ENCODE data around the gene BUD23.
"Not testable (repeated sequence)": the region's sequence is repeated elsewhere in the genome, so short reads cannot be mapped to it uniquely, and the experiment has no call there.

Gene BUD23

DNA sequence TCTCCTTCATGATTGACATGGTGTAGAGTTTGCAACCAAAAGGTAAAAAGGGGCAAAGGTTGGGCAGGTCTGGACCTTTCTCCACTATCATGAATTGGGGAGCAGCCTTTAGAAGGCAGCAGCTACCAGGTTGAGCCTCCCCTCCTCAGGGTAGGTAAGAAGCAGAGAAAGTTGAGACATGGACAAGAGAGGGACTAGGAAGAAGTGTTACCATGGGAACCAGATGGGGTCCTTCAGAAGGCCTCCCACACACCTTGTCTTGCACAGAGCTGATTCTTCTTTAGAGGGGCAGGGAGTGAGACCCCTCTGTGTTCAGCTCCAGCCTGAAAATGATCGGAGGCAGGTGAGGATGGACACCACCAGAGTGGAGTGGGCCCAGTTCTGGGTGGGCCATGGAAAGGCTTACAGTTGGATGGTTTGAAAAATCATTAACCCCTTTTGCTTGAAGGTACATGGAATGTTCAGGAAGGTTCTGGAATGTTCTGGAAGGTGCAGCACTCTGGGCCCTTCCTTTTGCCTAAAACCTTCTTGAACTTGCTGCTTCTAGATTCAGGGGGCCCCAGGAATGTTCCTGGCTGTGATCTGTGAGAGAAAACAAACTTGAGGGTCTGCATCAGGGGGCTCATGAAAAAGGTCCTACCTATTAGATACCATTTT is 8.8 kb upstream of the BUD23 start:
- Histone ChIP-seq H3K27me3 (ENCODE audit: low read depth) (no peaks in the 10 kb centered on the region), H3K9me3 (no peaks in the 10 kb centered on the region), H3K36me3 (replicated peaks) (peaks cover 8% of the 10 kb centered on the region; the same call in 1 of the 2 replicates), H3K4me1 (no peaks in the 10 kb centered on the region; the same call in 1 of the 2 replicates), H3K4me3 (no peak overlapping the region)
- in situ Hi-C loops (cut with MboI; ENCODE audit: low sequenced_read_pairs) = no loop called here
- DNase-seq (ENCODE audit: low spot score in 2 of 2) = no peak

DNA sequence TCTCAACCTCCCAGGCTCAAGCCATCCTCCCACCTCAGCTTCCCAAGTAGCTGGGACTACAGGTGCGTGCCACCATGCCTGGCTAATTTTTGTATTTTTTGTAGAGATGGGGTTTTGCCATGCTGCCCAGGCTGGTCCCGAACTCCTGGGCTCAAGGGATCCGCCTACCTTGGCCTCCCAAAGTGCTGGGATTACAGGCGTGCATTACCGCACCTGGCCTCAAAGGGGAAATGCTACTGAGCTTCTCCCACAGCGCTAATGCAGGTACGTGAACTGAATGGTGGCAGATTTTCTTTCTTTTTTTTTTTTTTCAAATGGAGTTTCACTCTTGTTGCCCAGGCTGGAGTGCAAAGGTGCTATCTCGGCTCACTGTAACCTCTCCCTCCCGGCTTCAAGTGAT is 7.3 kb upstream of the BUD23 start:
- in situ Hi-C loops (cut with MboI; ENCODE audit: low sequenced_read_pairs); H3K4me3 ChIP-seq; H3K27me3 ChIP-seq (ENCODE audit: low read depth); DNase-seq (ENCODE audit: low spot score in 2 of 2); H3K4me1 ChIP-seq; H3K9me3 ChIP-seq: not testable (repeated sequence)
- H3K36me3 ChIP-seq (replicated peaks) = peaks cover 12% of the 10 kb centered on the region

DNA sequence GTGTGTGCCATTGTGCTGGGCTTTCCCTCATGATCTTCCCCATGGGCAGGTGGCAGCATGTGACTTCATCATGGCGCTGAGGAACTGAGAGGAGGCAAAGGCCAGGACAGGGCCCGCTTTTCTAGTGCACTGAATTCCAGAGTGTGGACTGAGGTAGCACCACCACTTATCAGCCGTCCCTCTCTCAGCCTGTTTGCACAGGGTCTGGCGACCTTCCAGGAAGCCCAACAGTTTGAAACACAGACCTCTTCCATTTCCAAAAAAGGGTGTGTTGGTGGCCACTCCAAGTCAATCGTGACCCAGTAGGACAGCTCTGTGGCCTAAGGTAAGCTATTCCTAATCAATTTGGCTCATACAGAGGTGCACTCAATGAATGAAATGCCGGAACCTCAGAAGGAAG is 4.5 kb upstream of the BUD23 start:
- Histone ChIP-seq H3K4me1 (peaks cover 10% of the 10 kb centered on the region), H3K9me3 (no peaks in the 10 kb centered on the region), H3K4me3 (no peak overlapping the region), H3K36me3 (replicated peaks) (peaks cover 13% of the 10 kb centered on the region), H3K27me3 (ENCODE audit: low read depth) (no peaks in the 10 kb centered on the region)
- DNase-seq (ENCODE audit: low spot score in 2 of 2) = no peak
- in situ Hi-C loops (cut with MboI; ENCODE audit: low sequenced_read_pairs) = no loop called here

DNA sequence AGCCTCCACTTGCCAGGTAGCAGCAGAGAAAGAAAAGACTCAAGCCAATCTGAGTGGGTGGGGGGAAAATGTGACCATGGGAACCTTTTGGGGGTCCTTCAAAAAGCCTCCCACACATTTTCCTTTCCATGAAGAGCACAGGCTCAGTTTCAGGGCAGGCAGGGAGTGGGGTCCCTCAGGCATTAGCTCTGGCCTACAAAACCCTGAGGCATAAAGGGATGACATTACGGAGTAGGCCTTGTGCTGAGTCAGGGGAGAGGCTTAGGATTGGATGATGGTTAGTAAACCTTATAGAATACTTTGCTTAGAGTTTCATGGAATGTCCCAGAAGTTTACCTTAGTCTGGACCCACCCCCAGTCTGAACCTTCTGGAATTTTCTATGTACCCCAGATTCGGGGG is 3.7 kb upstream of the BUD23 start:
- no peaks in the 10 kb centered on the region for H3K9me3 ChIP-seq
- no peak for DNase-seq (ENCODE audit: low spot score in 2 of 2)
- H3K4me3 ChIP-seq = no peak overlapping the region
- in situ Hi-C loops (cut with MboI; ENCODE audit: low sequenced_read_pairs) = no loop called here
- H3K4me1 ChIP-seq = peaks cover 10% of the 10 kb centered on the region
- H3K36me3 ChIP-seq (replicated peaks) = peaks cover 14% of the 10 kb centered on the region
- no peaks in the 10 kb centered on the region for H3K27me3 ChIP-seq (ENCODE audit: low read depth)

DNA sequence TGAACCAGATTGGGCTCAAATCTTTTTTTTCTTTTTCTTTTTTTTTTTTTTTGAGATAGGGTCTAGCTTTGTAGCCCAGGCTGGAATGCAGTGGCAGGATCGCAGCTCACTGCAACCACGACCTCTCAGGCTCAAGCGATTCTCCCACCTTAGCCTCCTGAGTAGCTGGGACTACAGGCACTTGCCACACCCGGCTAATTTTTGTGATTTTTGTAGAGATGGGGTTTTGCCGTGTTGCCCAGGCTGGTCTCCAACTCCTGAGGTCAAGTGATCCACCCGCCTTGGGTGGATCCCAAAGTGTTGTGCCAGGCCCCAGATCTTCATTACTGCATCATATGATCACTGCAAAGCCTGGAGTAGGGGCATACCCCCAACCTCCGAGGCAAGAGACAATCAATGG is 2.9 kb upstream of the BUD23 start:
- no peak for DNase-seq (ENCODE audit: low spot score in 2 of 2)
- H3K9me3 ChIP-seq = no peaks in the 10 kb centered on the region
- H3K4me3 ChIP-seq = no peak overlapping the region
- in situ Hi-C loops (cut with MboI; ENCODE audit: low sequenced_read_pairs) = no loop called here
- H3K27me3 ChIP-seq (ENCODE audit: low read depth) = no peaks in the 10 kb centered on the region
- H3K36me3 ChIP-seq (replicated peaks) = peaks cover 14% of the 10 kb centered on the region
- peaks cover 10% of the 10 kb centered on the region for H3K4me1 ChIP-seq

DNA sequence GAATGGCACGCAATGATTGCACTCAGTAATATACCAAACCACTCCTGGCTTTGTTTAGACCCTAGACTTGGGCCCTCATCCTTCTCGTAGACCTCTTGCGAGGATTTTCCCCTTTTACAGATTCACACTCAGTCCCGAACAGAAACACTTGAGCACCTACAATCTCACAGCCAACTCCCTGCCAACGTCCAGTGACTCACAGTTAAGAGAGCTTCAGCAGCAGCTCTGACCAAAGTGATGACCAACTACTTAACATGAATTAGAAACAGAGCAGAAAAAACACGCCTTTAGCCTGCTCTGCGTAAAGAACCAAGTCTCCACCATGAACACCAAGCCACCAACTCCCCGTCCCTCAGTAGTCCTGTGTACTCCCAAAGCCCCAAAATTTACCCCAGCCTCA is 2.4 kb upstream of the BUD23 start:
- H3K36me3 ChIP-seq (replicated peaks) = peaks cover 15% of the 10 kb centered on the region
- in situ Hi-C loops (cut with MboI; ENCODE audit: low sequenced_read_pairs) = no loop called here
- DNase-seq (ENCODE audit: low spot score in 2 of 2) = no peak
- peak overlapping the region; percentile 99 for H3K4me3 ChIP-seq
- no peaks in the 10 kb centered on the region for H3K27me3 ChIP-seq (ENCODE audit: low read depth)
- H3K4me1 ChIP-seq = peaks cover 10% of the 10 kb centered on the region
- H3K9me3 ChIP-seq = no peaks in the 10 kb centered on the region

DNA sequence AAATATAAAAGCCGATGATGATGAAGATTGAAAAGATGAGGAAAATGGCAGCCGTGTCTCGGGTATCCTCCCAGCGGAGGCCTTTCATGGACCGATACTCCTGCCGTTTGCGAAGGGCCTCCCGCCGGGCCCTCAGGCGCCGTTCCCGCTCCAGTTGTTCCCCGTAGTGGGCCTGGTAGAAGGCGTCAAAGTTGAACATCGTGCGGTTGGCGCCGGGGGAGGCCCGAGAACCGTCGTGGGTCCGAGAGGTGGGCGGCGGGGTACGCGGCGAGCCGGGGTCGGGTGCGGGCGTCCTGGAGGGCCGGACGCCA is 697 bp upstream of the BUD23 start:
- DNase-seq (ENCODE audit: low spot score in 2 of 2) = no peak
- H3K36me3 ChIP-seq (replicated peaks) = peaks cover 28% of the 10 kb centered on the region
- peak overlapping the region; percentile 99 for H3K4me3 ChIP-seq
- peaks cover 10% of the 10 kb centered on the region for H3K4me1 ChIP-seq
- H3K27me3 ChIP-seq (ENCODE audit: low read depth) = no peaks in the 10 kb centered on the region
- no peaks in the 10 kb centered on the region for H3K9me3 ChIP-seq
- in situ Hi-C loops (cut with MboI; ENCODE audit: low sequenced_read_pairs) = no loop called here

DNA sequence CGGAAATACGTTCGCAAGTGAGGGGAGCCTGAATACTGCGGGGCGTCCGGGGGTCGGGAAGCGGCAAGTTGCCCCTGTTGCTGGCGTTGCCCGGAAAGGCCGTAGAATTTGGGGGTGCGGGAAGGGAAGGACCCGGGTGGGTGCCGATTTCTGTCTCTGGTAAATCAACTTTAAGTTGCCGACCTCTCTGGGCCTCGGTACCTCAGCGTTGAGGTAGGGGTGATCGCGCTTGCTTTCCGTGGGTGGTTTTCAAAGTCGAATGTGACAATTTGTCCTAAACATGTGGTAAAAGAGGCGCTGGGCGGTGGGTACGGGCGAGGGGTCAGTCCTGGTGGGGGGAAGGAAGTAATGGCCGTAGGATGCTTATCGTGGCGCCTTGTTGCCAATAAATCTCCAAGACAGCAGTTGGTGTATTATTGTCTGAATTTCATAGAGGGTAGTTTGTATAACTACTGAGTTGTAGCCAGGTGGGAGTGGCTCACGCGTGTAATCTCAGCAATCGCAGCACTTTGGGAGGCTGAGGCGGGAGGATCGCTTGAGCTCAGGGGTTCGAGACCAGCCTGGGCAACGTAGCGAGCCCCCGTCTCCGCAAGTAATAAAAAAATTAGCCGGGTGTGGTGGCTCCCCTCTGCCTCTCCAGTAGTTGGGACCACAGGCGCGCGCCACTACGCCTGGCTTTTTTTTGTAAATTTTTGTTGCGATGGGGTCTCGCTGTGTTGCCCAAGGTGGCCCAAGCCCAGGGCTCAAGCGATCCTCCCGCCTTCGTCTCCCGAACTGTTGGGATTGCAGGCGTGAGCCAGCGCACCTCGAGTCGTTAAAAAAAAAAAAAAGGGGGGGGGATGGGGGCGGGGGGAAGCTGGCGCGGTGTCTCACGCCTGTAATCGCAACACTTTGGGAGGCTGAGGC is 644 bp downstream of the BUD23 start:
- Histone ChIP-seq H3K4me1 (peaks cover 10% of the 10 kb centered on the region), H3K27me3 (ENCODE audit: low read depth) (no peaks in the 10 kb centered on the region), H3K4me3 (peak overlapping the region; percentile 99), H3K9me3 (no peaks in the 10 kb centered on the region), H3K36me3 (replicated peaks) (peaks cover 38% of the 10 kb centered on the region)
- in situ Hi-C loops (cut with MboI; ENCODE audit: low sequenced_read_pairs) = no loop called here
- DNase-seq (ENCODE audit: low spot score in 2 of 2) = no peak

DNA sequence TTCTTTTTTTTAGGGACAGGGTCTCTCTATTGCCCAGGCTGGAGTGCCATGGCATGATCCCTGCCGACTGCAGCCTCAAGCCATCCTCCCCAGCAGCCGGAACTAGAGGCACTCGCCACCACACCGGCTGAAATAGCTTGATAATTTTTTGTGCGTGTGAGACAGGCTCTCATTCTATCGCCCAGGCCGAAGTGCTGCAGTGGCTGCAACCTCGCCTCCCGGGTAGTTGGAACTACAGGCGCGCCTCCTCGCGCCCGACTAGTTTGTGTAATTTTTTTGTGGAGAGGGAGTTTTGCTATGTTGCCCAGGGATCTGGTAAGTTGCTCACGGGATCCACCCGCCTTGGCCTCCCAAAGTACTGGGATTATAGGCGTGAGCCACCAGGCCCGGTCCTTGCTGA is 1.9 kb downstream of the BUD23 start:
- in situ Hi-C loops (cut with MboI; ENCODE audit: low sequenced_read_pairs) = no loop called here
- no peak overlapping the region for H3K4me3 ChIP-seq

DNA sequence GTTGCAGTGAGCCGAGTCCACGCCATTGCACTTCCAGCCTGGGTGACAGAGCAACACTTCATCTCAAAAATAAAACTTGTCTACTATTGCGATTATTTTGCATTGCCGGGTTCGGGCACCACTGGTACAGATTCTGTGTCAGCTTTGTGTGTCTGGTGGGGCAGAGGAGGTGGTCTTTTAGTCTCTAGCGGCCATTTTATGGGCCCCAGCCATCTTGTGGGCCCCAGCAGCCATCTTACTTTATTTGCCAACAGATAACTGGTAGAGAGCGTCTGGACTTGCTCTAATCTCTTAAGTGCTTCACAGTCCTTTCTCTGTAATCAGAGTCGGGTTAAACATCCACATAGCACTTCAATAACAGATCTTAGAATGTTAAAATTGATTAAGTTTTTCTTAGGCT is 4.9 kb downstream of the BUD23 start:
- in situ Hi-C loops (cut with MboI; ENCODE audit: low sequenced_read_pairs) = no loop called here
- Histone ChIP-seq H3K36me3 (replicated peaks) (peaks cover 70% of the 10 kb centered on the region), H3K4me3 (no peak overlapping the region), H3K27me3 (ENCODE audit: low read depth) (no peaks in the 10 kb centered on the region), H3K4me1 (no peaks in the 10 kb centered on the region), H3K9me3 (no peaks in the 10 kb centered on the region)
- no peak for DNase-seq (ENCODE audit: low spot score in 2 of 2)

More for the DNA sequence above, 1.9 kb downstream of the BUD23 start:
- Histone ChIP-seq H3K4me1 (peaks cover 10% of the 10 kb centered on the region), H3K9me3 (no peaks in the 10 kb centered on the region), H3K27me3 (ENCODE audit: low read depth) (no peaks in the 10 kb centered on the region), H3K36me3 (replicated peaks) (peaks cover 43% of the 10 kb centered on the region)
- no peak for DNase-seq (ENCODE audit: low spot score in 2 of 2)

DNA sequence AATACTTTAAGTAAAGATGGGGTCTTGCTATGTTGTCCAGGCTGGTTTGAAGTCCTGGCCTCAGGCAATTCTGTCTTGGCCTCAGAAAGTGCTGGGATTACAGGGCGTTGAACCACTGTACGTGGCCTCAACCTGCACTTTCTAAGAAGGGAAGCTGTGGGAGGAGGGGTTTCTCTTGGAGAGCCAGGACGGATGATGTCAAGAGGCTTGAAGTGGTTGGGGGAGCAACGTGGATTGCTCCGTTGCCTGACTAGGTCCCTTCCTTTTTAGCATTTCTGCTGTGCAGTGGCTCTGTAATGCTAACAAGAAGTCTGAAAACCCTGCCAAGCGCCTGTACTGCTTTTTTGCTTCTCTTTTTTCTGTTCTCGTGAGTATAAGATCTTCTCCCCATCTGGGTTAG is 7.2 kb downstream of the BUD23 start:
- Histone ChIP-seq H3K4me3 (no peak overlapping the region), H3K4me1 (no peaks in the 10 kb centered on the region), H3K27me3 (ENCODE audit: low read depth) (no peaks in the 10 kb centered on the region), H3K9me3 (no peaks in the 10 kb centered on the region), H3K36me3 (replicated peaks) (peaks cover 86% of the 10 kb centered on the region)
- in situ Hi-C loops (cut with MboI; ENCODE audit: low sequenced_read_pairs) = no loop called here
- DNase-seq (ENCODE audit: low spot score in 2 of 2) = no peak

DNA sequence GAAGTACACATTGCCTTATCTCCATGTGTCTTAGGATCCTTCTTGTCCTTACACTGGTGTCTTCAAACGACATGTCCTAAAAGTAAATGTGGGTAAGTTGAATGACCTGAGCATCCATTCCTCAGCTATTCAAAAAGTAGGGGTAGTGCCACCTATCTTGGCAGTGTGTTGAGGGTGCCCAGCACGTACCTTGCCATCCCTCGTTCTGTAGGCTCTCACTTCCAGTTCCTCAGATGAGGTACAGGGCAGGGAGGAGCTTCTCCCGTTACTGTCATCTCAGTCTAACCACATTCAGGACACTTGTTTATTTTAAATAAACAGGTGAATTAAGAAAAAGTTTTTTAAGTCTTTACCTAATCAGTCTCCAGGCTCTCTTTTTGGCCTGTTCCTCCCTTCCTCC is 13.0 kb downstream of the BUD23 start:
- Histone ChIP-seq H3K4me3 (no peak overlapping the region), H3K9me3 (no peaks in the 10 kb centered on the region), H3K27me3 (ENCODE audit: low read depth) (no peaks in the 10 kb centered on the region), H3K36me3 (replicated peaks) (peaks cover 77% of the 10 kb centered on the region), H3K4me1 (no peaks in the 10 kb centered on the region)
- DNase-seq (ENCODE audit: low spot score in 2 of 2) = no peak
- in situ Hi-C loops (cut with MboI; ENCODE audit: low sequenced_read_pairs) = no loop called here

DNA sequence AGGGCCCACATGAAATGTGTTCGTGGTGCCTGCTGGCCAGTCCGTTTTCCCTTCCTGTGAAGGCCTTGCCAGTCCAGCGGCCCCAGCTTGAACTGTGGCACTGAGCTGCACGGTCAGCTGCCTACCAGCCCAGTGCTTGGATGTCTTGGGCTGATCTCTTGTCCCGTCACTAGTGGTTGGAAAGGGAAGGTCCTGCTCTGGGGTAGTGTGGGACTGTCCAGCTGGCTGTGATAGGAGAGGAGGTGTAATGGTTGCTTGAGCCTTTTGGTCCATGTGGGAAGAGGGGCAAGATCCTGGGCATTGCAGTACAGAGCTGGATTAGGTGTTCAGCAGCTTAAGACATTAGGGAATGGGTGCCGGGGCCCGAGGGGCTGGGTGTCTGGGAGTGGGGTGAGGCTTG is 15.0 kb downstream of the BUD23 start:
- Histone ChIP-seq H3K27me3 (ENCODE audit: low read depth) (no peaks in the 10 kb centered on the region), H3K4me1 (no peaks in the 10 kb centered on the region), H3K36me3 (replicated peaks) (peaks cover 70% of the 10 kb centered on the region), H3K9me3 (no peaks in the 10 kb centered on the region), H3K4me3 (no peak overlapping the region)
- no peak for DNase-seq (ENCODE audit: low spot score in 2 of 2)
- in situ Hi-C loops (cut with MboI; ENCODE audit: low sequenced_read_pairs) = no loop called here

DNA sequence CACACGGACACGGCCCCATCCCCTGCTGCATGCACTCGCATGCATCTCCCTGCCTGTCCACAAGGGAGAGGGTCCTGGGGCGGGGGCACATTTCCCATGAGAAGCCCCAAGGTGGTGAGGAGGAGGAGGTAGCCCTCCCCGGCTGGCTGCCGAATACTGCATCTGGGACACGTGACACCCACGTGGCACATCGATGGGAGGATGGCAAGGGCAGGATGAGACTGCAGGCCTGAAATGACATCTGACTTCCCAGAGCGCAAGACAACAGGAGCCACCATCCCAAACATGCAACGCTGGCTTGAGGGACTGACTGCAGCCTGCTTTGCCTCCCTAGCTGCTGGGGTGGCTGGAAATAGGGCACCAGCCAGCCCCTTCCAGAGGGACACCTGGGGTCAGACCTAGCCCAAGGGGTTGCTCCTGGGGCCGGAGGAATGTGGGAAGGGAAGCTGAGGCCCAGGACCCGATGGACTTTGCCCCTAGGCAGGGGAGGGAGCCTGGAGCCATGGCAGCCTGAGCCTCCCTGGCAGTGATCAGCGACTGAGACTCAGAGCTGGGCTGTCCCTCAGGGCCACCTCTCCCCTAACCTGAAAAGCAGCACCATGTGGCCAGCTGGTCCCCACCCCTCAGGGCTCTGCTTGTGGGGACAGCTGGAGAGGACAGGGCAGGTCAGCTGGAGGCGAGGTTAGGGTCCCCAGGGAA is 16.1 kb downstream of the BUD23 start:
- Histone ChIP-seq H3K4me1 (no peaks in the 10 kb centered on the region), H3K36me3 (replicated peaks) (peaks cover 64% of the 10 kb centered on the region)
- in situ Hi-C loops (cut with MboI; ENCODE audit: low sequenced_read_pairs) = no loop called here

More for the DNA sequence above, 16.1 kb downstream of the BUD23 start:
- H3K27me3 ChIP-seq (ENCODE audit: low read depth) = no peaks in the 10 kb centered on the region
- no peak for DNase-seq (ENCODE audit: low spot score in 2 of 2)
- no peaks in the 10 kb centered on the region for H3K9me3 ChIP-seq
- no peak overlapping the region for H3K4me3 ChIP-seq
